ENCODE measurements around the gene LHFPL2.
A peak's percentile ranks its signal among the peaks of the same experiment; 100 is the strongest.
"Not testable (repeated sequence)": the region's sequence is repeated elsewhere in the genome, so short reads cannot be mapped to it uniquely, and the experiment has no call there.

LHFPL2 gene, protein sequence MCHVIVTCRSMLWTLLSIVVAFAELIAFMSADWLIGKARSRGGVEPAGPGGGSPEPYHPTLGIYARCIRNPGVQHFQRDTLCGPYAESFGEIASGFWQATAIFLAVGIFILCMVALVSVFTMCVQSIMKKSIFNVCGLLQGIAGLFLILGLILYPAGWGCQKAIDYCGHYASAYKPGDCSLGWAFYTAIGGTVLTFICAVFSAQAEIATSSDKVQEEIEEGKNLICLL

GRCh38 chr5:78648359-78649210 lies at the start of gene LHFPL2:
Gene LHFPL2, minus strand, starts transcription at chr5:78648772. Its CDS starts 138,559 bp downstream, at chr5:78510213.
- peak; percentile 55 for DNase-seq

DNA sequence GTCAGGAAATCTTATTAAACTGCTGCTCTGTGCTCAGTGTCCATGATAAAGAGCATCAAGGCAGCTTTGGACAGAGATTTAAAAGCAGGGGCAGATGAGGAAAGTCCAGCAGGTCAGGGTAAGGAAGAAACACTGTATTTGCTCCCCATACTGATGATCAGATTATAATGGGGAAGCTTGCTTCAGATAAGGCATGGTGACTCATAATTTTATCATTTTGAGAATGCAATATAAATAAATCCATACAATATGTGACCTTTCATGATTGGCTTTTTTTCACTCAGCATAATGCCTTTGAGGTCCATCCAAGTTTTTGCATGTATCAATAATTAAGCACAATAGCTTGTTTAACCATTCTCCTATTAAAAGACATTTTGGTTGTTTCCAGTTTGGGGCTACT lies 48.1 kb upstream of the LHFPL2 start:
- no peak for DNase-seq

DNA sequence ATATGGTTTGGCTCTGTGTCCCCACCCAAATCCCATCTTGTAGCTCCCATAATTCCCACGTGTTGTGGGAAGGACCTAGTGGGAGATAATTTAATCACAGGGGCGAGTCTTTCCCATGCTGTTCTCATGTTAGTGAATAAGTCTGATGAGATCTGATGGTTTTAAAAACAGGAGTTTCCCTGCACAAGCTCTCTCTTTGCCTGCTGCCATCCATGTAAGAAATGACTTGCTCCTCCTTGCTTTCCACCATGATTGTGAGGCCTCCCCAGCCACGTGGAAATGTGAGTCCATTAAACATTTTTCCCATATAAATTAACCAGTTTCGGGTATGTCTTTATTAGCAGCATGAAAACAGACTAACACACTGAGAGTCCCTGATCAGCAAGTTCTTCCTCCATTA lies 47.5 kb upstream of the LHFPL2 start:
- not testable (repeated sequence) for DNase-seq

GRCh38 chr5:78693339-78693738 lies 44.8 kb upstream of the LHFPL2 start:
- DNase-seq, result no peak

DNA sequence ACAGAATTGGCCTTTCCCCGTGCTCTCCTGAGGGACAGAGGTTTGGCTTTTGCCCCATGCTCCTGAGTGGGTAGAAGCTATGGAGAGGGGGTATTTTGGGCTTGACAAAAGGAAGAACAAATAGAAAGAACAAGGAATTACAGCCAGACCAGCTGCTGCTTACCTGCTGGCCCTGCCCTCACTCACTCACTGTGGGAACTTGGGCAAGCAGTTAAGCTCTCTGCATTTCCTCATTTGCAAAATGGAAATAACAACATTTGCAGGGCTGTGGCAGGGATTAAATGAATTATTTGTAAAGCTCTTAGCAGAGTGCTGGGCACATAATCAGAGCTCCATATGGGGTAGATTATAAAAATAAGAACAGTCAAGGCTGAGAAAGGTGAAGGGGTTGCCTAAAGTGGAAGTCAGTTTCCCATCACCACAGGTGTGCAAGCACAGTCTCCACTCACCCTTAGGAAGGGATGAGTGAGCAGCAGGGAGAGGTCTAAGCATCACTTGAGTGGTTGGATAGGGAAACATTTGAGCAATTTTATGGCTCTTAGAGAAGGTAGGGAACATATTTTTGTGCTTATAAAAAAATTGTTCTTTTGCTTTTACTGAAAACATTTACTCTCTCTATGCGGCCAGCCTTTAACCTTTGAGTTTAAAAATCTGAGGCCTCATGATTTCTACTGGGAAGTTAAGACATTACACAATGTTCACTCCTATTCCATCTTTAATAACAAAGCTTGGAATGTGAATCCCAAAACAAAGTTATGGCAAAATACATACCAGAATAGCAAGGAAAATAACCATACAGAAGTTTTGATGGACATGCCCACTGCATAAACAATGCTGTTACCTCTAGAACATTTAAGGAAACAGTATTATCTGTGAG lies 42.8 kb upstream of the LHFPL2 start:
- no peak for DNase-seq

DNA sequence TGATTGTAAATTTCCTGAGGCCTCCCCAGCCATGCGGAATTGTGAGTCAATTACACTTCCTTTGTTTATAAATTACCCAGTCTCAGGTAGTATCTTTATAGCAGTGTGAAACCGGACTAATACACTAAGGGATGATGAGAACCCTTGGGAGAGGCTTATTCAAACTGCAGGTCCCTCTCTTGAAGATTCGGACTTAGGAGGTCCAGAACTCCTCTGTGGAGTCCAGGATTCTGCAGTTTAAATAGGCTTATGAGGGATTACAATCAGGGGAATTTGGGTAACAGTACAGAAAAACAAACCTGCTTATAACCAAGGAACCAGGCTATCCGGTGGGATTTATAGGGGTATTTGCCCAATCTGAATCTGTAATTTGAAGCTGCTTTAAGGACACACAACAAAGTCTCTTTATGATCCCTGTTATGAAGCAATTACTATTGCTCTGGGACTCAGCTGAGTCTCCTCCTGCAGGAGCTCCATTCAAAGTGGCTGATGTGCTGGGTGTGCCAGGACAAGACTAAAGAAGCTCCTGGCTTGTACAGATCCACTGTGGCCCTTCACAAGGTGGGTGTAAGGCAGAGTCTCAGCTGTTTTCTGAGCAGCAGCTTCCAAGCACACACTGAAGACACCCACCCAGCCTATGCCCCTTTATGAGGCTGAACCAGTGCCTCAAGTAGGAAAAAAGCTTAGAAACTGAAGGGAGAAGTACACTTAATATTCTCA lies 41.8 kb upstream of the LHFPL2 start:
- DNase-seq, result no peak

- no peak for DNase-seq
Measured at GRCh38 chr5:78689540-78690252, 41.1 kb upstream of the LHFPL2 start.

DNA sequence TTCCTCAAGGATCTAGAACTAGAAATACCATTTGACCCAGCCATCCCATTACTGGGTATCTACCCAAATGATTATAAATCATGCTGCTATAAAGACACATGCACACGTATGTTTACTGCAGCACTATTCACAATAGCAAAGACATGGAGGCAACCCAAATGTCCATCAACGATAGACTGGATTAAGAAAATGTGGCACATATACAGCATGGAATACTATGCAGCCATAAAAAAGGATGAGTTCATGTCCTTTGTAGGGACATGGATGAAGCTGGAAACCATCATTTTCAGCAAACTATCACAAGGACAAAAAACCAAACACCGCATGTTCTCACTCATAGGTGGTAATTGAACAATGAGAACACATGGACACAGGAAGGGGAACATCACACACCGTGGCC lies 38.9 kb upstream of the LHFPL2 start:
- DNase-seq, result not testable (repeated sequence)

GRCh38 chr5:78683905-78684304 lies 35.3 kb upstream of the LHFPL2 start:
- not testable (repeated sequence) for DNase-seq

- no peak for DNase-seq
Measured at GRCh38 chr5:78679905-78680304, 31.3 kb upstream of the LHFPL2 start.

GRCh38 chr5:78677777-78678668 lies 29.5 kb upstream of the LHFPL2 start:
- DNase-seq, result no peak

DNA sequence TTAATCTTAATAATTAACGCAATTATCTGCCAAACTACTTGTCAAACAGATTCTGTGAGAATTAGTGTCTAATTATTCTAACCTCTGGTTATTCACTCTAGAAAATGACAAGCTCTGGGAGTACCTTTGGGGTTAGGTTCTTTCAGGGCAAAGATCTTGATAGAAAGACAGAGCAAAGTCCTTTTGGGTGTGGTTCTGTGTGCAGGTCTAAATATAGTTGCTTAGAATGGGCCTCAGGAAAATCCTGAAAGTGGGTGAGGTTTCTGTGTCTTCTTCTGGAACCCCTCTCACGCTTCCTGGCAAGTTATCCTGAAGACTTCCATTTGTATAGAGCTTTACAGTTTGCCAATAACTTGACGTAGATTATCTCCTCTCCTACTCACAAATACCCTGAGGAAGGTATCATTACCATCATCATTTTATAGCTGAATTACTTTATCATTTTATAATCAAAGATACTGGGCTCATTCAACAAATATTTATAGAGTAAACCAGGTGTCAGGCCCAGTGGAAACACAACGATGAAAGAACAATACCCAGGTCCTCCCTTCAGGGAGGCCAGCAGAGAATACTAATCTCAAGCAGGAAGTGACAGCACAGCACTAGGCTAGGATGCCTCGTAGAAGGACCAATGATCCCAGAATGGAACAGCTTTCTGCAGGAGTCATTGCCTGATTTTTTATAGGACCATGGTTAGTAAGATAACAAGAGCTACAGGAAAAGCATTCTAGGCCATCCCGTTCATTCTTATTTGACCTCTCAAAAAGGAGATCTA lies 27.6 kb upstream of the LHFPL2 start:
- no peak for DNase-seq

GRCh38 chr5:78673827-78674226 lies 25.3 kb upstream of the LHFPL2 start:
- not testable (repeated sequence) for DNase-seq

DNA sequence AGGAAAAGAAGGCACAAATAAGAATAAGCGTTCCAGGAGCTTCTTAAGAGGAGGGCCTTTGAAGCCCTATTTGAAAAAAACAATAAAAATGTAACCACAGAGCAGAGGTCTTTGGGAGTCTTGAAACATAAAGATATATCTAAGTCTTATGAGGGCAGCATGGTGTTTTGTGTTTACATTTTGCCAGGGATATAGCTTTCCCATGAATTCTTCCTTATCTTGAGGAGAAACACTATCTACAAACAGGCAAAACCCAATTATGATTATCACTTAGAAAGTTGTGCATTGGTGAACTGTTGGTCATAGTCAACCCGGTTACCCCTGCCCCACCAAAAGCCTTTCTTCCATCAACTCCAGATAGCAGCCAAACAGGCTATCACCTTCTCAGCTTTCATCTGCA lies 23.6 kb upstream of the LHFPL2 start:
- no peak for DNase-seq

- no peak for DNase-seq
Measured at GRCh38 chr5:78671609-78672008, 23.0 kb upstream of the LHFPL2 start.

DNA sequence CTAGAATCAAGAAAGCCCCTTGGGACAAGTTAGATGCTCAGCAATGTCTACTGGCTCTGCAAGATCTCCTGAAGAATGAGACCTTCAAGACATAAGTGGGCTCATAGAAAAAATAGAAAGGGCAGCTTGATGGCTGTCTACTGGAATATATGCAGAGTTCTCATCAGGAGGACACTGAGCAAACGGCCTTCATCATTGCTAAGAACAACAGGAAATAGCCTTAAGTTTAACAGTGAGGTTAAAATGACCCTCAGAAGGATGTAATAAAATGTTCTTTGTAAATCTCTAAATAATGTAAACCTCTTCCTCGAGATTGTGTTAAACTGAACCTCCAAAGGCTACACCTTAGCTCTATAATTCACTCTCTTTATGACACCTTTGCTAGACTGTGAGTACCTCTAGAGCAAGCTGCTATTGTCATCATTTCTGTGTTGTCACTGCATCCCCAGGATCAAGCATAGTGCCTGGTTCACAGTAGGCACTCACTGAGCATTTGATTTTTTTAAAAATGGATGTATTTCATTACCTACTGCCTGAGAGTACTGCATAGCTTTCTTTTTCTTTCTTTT lies 22.2 kb upstream of the LHFPL2 start:
- DNase-seq, result no peak

DNA sequence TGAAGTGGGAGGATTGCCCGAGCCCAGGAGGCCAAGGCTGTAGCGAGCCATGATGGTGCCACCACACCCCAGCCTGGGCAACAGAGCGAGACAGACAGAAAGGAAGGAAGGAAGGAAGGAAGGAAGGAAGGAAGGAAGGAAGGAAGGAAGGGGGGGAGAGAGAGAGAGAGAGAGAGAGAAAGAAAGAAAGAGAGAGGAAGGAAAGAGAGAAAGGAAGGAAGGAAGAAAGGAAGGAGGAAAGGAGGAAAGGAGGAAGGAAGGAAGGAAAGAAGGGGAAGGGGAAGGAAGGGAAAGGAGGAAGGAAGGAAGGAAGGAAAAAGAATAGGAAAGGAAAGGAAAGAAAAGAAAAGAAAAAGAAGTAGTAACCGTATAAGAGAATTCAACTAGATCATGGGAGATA lies 20.8 kb upstream of the LHFPL2 start:
- DNase-seq, result no peak

- no peak for DNase-seq
Measured at GRCh38 chr5:78667461-78668103, 19.0 kb upstream of the LHFPL2 start.

DNA sequence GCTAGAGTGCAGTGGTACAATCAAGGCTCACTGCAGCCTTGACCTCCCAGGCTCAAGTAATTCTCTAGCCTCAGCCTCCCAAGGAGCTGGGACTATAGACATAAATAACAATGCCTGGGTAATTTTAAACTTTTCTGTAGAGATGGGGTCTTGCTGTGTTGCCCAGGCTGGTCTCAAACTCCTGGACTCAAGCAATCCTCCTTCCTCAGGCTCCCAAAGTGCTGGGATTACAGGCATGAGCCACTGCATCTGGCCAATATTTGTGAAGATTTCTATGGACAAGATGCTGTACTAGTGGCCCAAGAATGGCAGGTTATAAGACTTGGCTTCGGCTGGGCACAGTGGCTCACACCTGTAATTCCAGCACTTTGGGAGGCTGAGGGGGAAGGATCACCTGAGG lies 18.4 kb upstream of the LHFPL2 start:
- DNase-seq, result not testable (repeated sequence)
